Tibial artery (tissue), 4 donors: ENCODE data around the gene GRHL3.
"Not testable (repeated sequence)": the region's sequence is repeated elsewhere in the genome, so short reads cannot be mapped to it uniquely, and the experiment has no call there.

Experiments used
- DNase-seq, 2 donors: peaks; one replicate each; pipeline ENCODE4 v3.0.0-alpha.2; 2019
- H3K27ac ChIP-seq, 2 donors: fragments of 200-600 bp; sonication (generic) in 1 of 2; 1 replicate in 1 of 2; 2 replicates in 1 of 2; pipeline ENCODE4 v1.5.1; 2018 to 2019; ENCODE audit warnings: mild to moderate bottlenecking in 1 of 2
- H3K27me3 ChIP-seq, 2 donors: fragments of 200-600 bp; sonication (generic) in 1 of 2; one replicate each; pipeline versions ENCODE4 v1.5.1 to v1.6.0; 2016 to 2019
- H3K36me3 ChIP-seq, 3 donors: fragments of 200-600 bp; sonication (generic) in 2 of 3; one replicate each; pipeline ENCODE4 v1.5.1; 2016 to 2019; ENCODE audit warnings: mild to moderate bottlenecking in 2 of 3
- H3K4me1 ChIP-seq, 4 donors: fragments of 200-600 bp; sonication (generic) in 2 of 4; 1 replicate in 3 of 4; 2 replicates in 1 of 4; pipeline ENCODE4 v1.5.1; 2016 to 2019
- H3K4me3 ChIP-seq, 2 donors: fragments of 200-600 bp; sonication (generic) in 1 of 2; 1 replicate in 1 of 2; 2 replicates in 1 of 2; pipeline ENCODE4 v1.5.1; 2018 to 2019; ENCODE audit warnings: mild to moderate bottlenecking in 2 of 2
- H3K9me3 ChIP-seq, 3 donors: fragments of 200-600 bp; sonication (generic) in 1 of 3; one replicate each; pipeline ENCODE4 v1.5.1; 2016 to 2019
- CTCF ChIP-seq, 2 experiments: fragments of 200-600 bp in 1 of 2; fragments of 450-650 bp in 1 of 2; IDR thresholded peaks; one replicate each; pipeline ENCODE4 v1.5.1; 2017 to 2019; ENCODE audit warnings: antibody characterized with exemption in 2 of 2, mild to moderate bottlenecking in 1 of 2, moderate library complexity in 1 of 2
- intact Hi-C: fragments of 100-400 bp; cut with DNase I; formaldehyde crosslinking; loops from one replicate; pipeline ENCODE4 v1.15.0; 2023; ENCODE audit warnings: low total_unique reads

Gene GRHL3

GRCh38 chr1:24283326-24284155 is 35.6 kb upstream of the GRHL3 start:
- Histone ChIP-seq H3K27ac (no peak overlapping the region), H3K9me3 (no peaks in the 10 kb centered on the region), H3K4me3 (no peak overlapping the region), H3K36me3 (no peaks in the 10 kb centered on the region), H3K4me1 (peaks cover 0 to 4% (median under 1%) of the 10 kb centered on the region in 4 donors), H3K27me3 (peaks cover 0 to 14% of the 10 kb centered on the region in 2 donors)
- intact Hi-C loops = no loop called here
- DNase-seq = peak in 1 of 2 donors; percentile 50
- no peak for TF ChIP-seq CTCF (IDR thresholded peaks at IDR 0.05)

- intact Hi-C loops = no loop called here
- Histone ChIP-seq H3K4me1 (peaks cover 0 to 6% (median under 1%) of the 10 kb centered on the region in 4 donors), H3K9me3 (no peaks in the 10 kb centered on the region), H3K4me3 (no peak overlapping the region), H3K27me3 (peaks cover 0 to 9% of the 10 kb centered on the region in 2 donors), H3K36me3 (no peaks in the 10 kb centered on the region), H3K27ac (no peak overlapping the region)
- no peak for TF ChIP-seq CTCF (IDR thresholded peaks at IDR 0.05)
- DNase-seq = no peak
Measured at GRCh38 chr1:24284156-24284471, 35.0 kb upstream of the GRHL3 start.

- Histone ChIP-seq H3K27ac (no peak overlapping the region), H3K4me3 (no peak overlapping the region), H3K36me3 (no peaks in the 10 kb centered on the region), H3K27me3 (peaks cover 0 to 8% of the 10 kb centered on the region in 2 donors), H3K4me1 (peaks cover 0 to 17% (median 7%) of the 10 kb centered on the region in 4 donors), H3K9me3 (no peaks in the 10 kb centered on the region)
- TF ChIP-seq CTCF (IDR thresholded peaks at IDR 0.05) = no peak
- DNase-seq = no peak
- intact Hi-C loops = no loop called here
Measured at GRCh38 chr1:24285231-24285630, 33.9 kb upstream of the GRHL3 start.

- no peak overlapping the region for H3K4me3 ChIP-seq
- H3K27ac ChIP-seq = no peak overlapping the region
- no peaks in the 10 kb centered on the region for H3K9me3 ChIP-seq
- no peaks in the 10 kb centered on the region for H3K36me3 ChIP-seq
- no peak for TF ChIP-seq CTCF (IDR thresholded peaks at IDR 0.05)
- intact Hi-C loops = no loop called here
- H3K27me3 ChIP-seq = peaks cover 0 to 5% of the 10 kb centered on the region in 2 donors
- peaks cover 0 to 22% (median 10%) of the 10 kb centered on the region in 4 donors for H3K4me1 ChIP-seq
- no peak for DNase-seq
Measured at GRCh38 chr1:24286246-24287010, 32.7 kb upstream of the GRHL3 start.

- intact Hi-C loops = not testable (repeated sequence)
Measured at GRCh38 chr1:24287779-24288178, 31.4 kb upstream of the GRHL3 start.

GRCh38 chr1:24288479-24288878 is 30.7 kb upstream of the GRHL3 start:
- no peak for TF ChIP-seq CTCF (IDR thresholded peaks at IDR 0.05)
- Histone ChIP-seq H3K27ac (no peak overlapping the region), H3K4me3 (no peak overlapping the region), H3K4me1 (peaks cover 0 to 22% (median 10%) of the 10 kb centered on the region in 4 donors), H3K36me3 (no peaks in the 10 kb centered on the region), H3K9me3 (no peaks in the 10 kb centered on the region), H3K27me3 (peaks cover 0 to 2% of the 10 kb centered on the region in 2 donors)
- no peak for DNase-seq
- intact Hi-C loops = no loop called here

More at GRCh38 chr1:24287779-24288178, 31.4 kb upstream of the GRHL3 start:
- not testable (repeated sequence) for H3K27ac ChIP-seq, DNase-seq, H3K27me3 ChIP-seq, H3K4me3 ChIP-seq, H3K36me3 ChIP-seq, H3K9me3 ChIP-seq
- peaks cover 0 to 22% (median 10%) of the 10 kb centered on the region in 4 donors for H3K4me1 ChIP-seq
